HG02981 (cell line): Measurements from ENCODE around the gene POU2F1.

Source experiments
- ATAC-seq: cut with Tn5 transposase; IDR thresholded peaks from one replicate; pipeline ENCODE4 v1.9.1; 2021; ENCODE audit warnings: mild to moderate bottlenecking, moderate library complexity; ENCODE audit not compliant: unreplicated experiment

Gene POU2F1

DNA sequence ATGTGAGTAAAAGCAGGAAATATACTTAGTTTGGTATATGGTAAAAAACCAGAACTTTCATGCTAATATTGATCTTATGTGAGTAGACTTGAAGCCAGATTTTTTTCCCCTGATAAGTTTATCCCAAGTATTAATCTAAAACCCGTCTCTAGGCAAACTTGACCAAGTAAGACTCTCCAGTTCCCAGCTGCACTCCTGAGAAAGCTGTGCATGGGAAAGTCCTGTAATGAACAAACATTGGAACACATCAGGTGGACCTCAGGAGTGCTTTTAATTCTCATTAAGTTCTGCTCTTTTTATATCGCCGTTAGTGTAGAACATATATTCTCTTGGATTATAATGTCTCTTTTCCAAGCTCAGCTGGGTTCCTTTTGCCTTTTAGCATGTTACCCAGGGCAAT, 192.6 kb downstream of the POU2F1 start:
- ATAC-seq: no peak

DNA sequence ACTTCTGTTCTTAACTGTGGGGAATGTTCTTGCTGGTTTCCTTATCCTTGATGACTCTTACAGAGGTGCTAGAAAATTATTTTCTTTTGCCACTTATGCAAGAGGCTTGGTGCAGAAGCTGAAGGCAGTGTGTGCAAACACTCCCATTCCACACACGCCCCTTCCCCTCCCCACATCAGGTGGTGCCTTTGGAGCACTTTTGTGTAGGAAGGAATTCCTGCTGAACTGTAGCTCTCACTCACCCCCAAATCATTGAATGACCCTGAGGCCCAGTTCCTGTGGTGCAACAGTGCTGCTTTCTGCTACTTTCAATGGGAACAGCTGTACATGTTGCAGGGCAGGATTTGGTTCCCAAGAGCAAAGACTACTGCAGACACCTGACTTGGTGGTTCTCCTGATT, 195.8 kb downstream of the POU2F1 start:
- no peak for ATAC-seq

DNA sequence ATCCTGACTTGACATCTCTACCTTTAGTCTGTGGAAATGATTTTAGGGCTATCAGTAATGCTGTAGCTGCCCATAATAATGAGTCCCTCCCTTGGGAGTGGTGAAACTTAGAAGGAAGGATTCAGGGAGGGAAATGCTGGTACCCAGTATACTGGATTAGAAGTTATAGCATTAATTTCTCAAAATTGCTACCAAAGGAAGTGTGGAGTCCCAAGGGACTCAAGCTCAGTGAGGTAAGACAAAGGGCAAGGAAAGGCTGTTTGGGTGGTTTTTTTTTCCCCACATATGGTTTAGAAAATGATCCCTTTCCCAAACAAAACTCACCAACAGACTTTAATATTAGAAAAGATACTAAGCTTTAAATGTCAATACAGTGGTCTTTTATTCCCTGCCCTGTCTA, 197.7 kb downstream of the POU2F1 start:
- no peak for ATAC-seq

DNA sequence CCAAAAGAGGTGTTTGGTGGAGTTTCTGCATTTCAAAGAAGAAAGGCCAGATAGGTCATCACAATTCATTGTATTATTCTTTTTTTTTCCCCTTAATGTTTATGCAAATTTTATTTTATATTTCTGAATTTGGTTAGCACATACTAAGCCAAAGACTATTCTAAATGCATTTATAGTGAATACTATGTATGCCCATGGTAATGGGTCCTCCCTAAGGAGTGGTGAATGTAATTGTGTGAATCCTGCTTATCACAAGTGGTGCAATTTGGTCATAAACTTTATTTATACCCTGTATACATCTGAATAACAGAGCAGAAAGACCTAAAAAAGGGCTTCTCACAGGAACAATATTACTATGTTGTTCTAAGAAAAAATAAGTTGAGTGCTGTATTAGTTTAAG, 198.6 kb downstream of the POU2F1 start:
- no peak for ATAC-seq

DNA sequence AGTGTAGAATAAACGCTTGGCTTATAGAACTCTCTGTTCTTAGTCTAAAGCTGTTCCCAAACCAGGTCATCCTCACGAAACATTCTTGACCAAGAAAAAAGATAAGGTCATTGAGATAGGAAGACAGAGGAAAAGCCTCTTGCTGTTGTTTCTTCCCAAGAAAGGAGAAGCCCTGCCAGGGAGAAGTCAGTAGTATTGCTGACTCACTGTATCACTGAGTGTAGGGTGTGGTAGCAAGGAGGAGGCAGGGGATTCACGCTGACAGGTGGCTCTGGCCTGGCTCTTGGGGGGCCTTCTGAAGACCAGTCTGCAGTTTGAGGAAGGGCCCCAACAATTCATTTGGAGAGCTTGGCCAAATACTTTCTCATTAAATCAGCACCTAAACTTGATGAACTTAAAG, 199.8 kb downstream of the POU2F1 start:
- ATAC-seq: no peak

DNA sequence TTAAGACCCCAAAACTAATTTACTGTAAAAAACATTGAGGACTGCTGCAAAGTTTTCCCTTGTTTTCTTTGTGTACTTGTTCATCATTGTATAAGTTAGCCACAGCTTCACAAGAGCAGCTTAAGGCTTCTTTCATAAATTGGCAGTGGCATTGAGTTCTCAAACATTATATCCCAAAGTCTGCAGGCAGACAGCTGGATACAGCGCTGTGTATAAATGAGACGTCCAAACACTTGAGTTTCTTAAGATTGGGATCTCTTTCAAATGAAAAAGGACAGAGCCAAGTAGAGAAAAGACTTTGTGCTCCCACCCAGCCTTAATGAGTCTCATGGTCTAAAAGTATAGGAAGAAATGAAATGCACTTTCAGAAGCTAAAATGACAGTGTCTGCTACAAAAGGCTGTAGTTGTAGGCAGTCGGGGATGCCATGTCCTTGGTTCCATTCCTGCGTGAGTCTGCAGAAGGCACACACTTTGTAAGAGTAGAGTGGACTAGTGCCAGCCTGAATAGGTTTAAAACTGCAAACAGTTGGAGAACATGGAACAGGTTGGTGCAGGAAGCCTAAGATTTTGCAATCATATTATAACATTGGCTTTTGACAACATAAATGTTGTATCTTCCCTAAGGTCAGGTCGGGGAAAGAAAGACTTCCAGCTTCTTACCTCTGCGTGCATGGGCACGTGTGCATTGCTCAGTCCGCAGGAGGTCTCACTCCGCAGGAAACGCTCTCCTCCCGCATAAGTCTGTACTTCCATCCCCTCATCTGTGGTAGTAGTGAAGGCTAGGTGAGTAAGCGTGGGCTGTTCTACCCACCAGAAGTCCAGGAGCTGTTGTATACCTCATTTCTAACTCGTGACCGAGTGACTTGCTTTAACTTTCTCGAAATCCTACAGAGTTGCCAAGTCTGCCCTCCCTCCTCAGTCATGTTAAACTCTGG, 203.3 kb downstream of the POU2F1 start:
- no peak for ATAC-seq

DNA sequence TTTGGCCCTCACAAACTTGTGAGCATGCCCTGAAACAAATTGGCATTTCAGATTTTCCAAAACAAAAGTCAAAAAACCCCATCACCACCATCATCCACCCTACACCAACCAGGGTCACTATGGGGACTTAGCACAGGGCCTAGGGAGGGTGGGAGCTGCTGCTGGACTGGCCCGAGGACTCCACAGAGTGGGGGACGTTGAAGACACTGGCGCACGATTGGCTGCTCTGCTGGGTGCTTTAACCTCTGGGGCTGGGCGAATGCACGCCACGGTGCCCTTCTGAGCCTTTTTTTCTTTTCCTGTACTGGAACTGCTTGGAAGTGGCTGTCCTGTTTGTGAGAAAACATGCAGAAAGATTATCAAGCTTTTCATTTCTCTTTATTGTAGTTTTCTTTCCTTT, 204.8 kb downstream of the POU2F1 start:
- no peak for ATAC-seq

DNA sequence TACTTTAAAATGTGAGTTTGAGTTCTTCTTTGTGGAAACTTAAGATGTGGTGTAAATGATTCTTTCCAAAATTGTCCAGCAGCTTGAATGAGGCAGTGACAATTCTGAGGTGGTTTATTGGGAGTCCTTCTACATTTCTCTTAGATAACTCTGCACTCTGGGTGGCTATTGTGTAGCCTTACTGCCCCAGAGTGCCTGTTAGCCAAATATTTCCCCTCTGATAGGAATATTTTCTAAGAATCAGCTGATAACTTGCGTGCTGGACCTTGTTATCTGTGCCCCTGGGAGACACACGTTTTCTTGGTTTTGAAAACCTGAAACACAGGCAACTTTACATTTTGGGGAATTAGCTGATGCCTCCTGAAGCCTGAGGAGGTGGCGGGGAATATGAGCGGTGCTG, 206.0 kb downstream of the POU2F1 start:
- ATAC-seq: no peak

DNA sequence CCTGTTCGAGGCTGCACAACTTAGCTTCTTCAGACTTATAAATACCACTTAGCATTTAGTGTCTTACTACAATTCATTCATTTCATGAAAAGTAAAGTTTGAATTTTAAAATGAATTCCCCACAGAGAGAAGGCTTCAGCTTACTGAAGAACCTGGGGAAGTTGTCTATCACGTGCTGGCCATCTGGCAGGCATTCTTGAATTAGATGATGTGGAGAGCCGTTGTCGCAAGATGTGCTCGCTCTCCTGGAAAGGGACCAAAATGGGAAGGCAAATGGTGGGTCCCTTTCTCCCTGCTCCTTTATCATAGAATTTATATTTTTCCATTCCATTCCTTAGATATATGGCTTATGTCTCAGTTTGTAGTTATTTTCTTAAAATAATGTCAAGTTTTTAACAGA, 207.2 kb downstream of the POU2F1 start:
- ATAC-seq: no peak

DNA sequence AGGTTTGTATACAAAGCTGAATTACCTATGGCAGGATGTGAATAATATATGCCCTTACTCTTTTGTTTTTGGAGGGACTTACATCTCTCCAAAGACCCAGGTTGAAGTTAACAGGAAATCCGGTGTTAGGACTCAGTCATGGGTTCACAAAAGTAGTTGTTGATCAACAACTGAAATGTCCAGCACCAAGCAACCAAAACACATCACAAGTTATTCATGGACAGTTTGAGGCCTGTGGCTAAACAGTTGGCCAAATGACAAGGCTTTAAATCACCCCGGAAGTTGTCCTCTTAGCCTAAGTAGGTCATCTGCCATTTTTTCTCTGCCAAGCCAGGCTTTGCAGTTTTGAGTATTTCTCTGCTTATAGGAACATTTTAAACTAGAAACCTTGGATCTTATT, 207.7 kb downstream of the POU2F1 start:
- ATAC-seq: no peak

DNA sequence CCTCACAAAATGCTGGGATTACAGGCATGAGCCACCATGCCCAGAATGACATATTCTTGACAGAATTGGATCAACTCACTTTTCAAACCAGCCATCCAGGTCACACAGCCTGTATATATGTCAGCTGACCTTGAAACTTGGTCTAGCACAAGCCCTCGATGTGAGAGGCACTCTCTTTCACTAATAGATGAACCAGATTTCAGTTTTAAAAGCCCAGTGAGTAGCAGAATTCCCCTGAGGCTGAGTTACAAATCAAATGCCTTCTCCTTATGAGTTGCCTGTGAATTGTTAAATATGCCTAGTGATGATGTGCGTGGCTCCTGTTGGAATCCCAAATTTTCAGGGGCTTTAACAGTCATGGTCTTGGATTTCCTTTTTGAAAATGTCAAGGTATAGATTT, 208.9 kb downstream of the POU2F1 start:
- peak; percentile 40 for ATAC-seq

DNA sequence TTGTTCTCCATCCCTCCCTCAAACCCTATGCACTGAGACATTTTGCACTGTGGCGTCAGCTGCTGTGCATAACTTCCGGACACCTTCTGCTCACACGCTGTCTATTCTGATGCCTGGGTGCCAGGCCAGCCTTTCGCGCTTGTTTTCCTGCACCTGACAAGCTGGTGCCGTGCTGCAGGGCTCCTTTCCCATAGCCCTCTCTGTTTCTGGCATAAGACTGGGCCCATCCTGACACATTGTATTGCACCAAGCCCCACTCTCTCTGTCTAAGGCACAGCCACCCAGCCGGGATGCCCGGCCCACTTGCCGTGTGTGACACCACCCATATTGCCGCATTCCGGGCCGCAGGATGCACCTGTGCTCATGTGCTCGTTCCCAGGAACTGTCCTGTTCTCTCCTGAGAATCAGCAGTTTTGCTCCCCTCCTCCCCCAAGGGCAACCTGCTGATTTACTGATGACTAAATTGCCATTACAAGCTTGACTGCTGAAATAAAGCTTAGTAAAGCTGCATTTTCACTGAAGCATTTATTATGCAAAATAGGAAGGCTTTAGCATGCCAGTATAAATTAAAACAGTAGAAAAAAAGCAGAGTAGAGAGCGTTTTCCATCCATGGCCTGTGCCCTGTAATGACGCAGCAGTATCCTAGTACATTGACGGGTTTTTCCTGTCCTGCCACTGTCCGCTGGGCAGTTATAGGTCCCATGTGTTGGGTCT, 209.6 kb downstream of the POU2F1 start:
- peak; percentile 31 for ATAC-seq

DNA sequence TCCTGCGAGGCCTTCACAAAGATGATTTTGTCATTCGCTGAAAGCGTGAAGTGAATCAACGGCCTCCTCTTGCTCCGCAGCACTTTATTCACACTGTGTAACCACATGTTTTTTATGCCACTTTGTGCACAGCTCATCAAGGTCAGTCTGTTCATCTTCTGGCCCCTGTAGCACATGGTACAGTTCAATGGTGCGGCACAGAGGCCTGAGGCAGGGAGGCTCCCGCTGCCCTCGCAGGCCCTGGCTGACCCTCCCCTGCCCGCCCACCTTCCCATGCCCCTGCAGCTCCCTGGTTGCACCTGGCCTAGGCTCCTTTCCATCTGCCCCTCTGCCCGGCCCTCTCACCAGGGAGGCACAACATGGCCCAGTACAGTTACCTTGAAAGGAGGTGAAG, 210.2 kb downstream of the POU2F1 start:
- ATAC-seq: peak; percentile 13

DNA sequence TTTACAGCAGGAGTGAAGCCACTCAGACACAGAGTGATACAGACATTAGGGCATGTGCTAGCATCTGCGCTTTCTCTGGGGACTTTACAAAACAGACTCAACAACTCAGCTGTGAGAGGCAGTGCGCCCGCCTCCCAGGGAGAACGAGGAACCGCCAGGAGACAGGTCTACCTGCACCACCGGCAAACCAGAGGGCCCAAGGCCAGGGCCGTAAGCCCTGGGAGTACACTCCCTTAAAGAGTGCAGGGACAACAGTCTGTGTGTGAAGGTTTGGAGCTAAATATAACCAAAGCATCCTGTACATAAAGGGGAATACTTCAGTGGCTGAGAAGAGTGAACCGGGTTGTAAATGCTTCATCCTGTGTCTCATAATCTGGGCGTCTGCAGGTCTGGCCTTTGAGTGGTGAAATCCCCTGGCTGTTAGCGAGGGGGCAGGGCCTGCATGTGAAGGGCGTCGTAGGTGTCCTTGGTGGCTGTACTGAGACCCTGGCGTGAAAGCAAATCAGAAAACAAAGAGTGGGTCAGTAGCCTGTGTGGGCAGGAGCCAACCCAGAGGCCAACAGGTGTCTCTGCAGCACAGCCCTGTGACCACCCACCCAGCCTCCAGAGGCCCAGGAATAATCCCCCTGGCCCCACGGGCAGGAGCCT, 210.7 kb downstream of the POU2F1 start:
- ATAC-seq: no peak

DNA sequence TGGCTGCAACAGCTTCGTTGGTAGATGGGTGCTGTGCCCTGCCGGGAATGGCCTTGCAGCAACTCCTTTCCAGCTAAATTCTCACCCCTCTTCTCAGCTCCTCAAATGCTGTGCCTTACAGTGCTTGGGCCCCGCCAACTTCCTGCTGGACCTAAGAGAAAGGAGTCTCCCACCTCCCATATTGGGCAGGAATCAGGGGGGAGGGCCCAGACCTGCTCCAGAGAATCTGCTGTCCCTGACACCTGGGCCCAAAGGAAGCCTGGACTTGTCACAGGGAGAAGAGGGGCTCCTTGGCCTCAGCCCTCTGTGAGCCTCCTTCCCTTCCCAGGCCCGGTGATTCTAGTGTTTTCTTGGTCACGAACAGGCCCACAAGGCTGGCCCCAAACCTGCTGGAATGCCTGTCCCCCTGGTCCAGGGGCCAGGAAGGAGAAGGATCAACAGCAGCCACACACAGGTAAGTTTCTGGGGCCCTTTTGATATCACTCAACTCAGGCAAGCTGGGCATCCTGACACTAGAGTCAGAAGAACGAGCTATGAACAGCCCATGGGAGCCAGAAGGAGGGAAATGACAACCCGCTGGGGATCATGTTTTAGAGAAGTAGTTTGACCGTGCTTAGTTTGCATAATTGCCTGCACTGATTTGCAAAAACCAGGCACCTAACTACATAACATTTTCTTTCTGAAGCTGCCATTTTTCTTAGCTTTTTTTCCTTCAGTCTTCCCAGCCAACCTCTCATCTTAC, 211.4 kb downstream of the POU2F1 start:
- no peak for ATAC-seq

DNA sequence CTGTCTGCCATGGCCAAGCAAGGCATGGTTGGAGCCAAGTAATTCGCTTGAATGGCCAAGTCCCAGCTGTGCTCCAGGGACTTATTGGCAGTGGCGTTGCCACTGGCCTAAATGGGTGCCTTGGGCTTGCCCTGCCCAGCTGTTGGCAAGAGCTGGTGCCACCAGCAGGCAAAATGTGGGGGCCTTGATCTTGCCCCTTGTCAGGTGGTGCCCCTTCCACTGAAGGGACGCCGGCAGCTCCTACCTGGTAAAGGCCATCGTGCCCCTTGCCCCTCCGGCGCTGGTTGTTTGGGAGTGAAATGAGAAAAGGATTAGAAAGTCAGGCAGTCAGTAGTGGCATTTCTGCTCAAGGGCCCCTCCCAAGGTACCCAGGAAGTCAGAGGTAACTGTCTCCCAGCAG, 212.1 kb downstream of the POU2F1 start:
- no peak for ATAC-seq

DNA sequence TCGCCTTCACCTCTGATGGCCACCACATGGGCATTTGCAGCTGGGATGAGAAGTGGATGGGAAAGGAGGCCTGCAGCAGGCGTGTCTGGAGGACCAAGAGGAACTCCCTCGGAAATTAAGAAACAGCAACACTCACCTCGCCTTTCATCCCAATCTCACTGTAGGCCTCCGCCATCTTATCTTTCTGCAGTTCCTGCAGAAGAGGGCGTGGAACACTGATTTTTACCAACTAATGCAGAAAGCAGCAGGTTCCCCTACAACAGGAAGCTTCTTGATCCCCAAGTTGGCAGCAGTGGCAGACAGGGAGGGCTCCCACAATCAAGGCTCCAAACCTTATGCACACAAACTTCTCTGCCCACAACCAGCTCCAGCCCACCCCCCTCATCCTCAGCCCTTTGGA, 213.2 kb downstream of the POU2F1 start:
- ATAC-seq: no peak

DNA sequence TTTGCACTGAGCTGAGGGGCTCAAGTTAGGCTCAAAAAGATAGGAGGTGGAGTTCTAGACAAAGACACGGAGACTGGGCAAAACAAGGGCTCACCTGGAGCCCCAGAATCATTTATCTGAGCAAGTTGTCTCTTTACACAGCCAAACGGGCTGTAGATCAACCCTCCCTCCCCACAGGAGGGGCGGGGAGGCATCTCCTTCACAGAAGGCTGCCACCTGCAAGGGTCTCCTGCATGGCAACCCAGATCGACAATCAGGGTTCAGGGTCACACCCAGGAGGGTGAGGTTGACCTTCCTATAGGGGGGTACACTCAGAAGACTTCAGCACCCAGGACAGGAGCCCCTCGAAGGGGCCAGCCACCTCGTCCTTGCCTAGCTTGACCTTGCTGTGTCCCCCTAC, 213.6 kb downstream of the POU2F1 start:
- no peak for ATAC-seq

DNA sequence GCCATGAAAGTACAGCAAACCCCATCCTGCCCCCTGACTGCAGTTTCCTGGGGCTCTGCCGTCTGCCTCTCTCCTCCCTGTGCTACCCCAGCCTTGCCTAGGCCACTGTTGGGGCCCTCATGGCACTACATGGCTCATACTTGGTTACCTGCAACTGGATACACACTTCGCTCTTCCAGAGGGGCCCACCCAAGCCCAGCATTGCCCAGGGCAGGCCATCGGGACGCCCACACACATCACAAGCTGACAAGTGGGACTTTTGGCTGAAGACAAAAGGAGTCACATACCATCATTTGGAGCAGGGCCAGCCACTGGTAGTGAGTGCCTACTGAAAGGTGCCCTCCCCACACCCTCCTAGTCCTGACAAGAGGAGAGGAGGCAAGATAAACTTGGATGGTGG, 214.8 kb downstream of the POU2F1 start:
- ATAC-seq: no peak

DNA sequence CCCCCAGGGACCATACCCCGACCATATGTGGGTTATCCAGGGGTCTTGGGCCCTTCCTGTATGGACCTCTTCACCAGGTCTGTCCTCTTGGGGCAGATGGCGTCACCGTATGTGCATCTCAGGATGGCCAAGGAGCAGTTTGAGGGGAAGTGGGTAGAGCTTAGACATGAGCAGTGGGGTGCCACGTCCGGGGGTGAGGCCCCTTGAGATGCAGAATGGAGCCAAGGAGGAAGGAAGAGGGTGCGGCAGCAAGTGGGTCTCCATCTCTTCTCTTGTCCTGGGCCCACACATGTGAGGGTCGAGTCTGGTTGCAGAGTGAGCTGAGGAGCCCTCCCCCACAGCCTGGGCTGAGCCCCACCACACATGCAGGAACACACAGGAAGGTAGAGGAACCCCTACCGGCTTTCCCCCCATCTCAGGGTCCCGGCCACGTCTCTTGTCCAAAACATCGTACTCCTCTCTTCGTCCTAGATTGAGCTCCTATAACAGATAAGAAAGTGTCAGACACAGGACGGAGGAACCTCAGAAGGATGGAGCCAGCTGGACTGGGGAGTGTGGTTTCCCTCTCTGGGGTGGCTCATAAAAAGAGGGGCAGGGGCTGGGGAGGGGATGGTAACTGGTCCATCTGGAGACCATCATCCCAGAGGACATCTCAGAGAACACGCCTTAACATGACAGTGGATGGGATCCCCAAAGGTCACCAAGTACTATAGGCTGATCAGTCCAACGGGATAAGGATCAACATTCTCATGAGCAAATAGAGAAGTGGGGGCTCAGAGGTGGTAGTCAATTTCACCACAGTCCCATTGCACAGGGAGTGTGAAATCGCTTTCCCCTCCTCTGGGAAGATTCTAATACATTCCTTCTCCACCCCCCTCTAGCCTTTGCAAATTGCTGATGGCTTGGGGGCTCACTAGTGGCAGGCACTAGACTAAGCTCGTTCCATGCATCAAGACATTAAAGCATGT, 217.8 kb downstream of the POU2F1 start:
- ATAC-seq: no peak
